ENCODE results near the gene SLC7A1. TPM values are rescaled to one million over a fixed set of nuclear protein-coding genes. Genes with fewer than 3 reads are reported as not detected.

SLC7A1 gene
- total and polyA plus RNA-seq, 2 experiments from 2014 or later = 23.0 to 74.7 TPM

GRCh38 chr13:29567411-29567810 is 28.1 kb downstream of the SLC7A1 start:
- Mint-ChIP-seq H3K27me3 (ENCODE audit: insufficient read depth, low read depth, poor library complexity) (peaks cover 17% of the 10 kb centered on the region), H3K27ac (no peak overlapping the region), H3K4me1 (peaks cover 90% of the 10 kb centered on the region), H3K4me3 (no peak overlapping the region), H3K9me3 (no peaks in the 10 kb centered on the region), H3K36me3 (ENCODE audit: low read depth) (peaks cover 3% of the 10 kb centered on the region; the same call in 1 of the 3 replicates)
- no peaks in the 10 kb centered on the region for H3F3A ChIP-seq (replicated peaks; ENCODE audit: low read depth)
- ATAC-seq = no peak
- H3K9me2 ChIP-seq (ENCODE audit: insufficient read depth) = no peaks in the 10 kb centered on the region
- no peak overlapping the region for H3K27ac ChIP-seq (ENCODE audit: low read depth)
- peaks cover 98% of the 10 kb centered on the region for H4K20me1 ChIP-seq (replicated peaks; ENCODE audit: insufficient read depth)
- no peaks in the 10 kb centered on the region for H3K27me3 ChIP-seq (ENCODE audit: insufficient read depth)
- no peak overlapping the region for H2AFZ ChIP-seq
- 0 out of 2 replicates have a peak overlapping the region, but pooled peaks have one; percentile 45 for H3K4me2 ChIP-seq
- peaks cover 100% of the 10 kb centered on the region for H3K79me2 ChIP-seq (replicated peaks; ENCODE audit: insufficient read depth)
- H3K36me3 ChIP-seq (ENCODE audit: insufficient read depth) = no peaks in the 10 kb centered on the region
- H3K4me1 ChIP-seq (ENCODE audit: insufficient read depth) = peaks cover 89% of the 10 kb centered on the region
- H3K4me3 ChIP-seq = no peak overlapping the region
- no peak for DNase-seq (ENCODE audit: low spot score)
- TF ChIP-seq JUNB (IDR thresholded peaks at IDR 0.05; ENCODE audit: unreplicated experiment) (no peak), NANOG (IDR thresholded peaks at IDR 0.05; ENCODE audit: borderline replicate concordance) (no peak), ZNF114 (CRISPR knock-in tag; IDR thresholded peaks at IDR 0.05) (no peak), POLR2AphosphoS5 (IDR thresholded peaks at IDR 0.05; ENCODE audit: low read depth) (no peak), ZNF331 (CRISPR knock-in tag; IDR thresholded peaks at IDR 0.05; ENCODE audit: low read depth) (no peak)
- TF ChIP-seq, protein P1, sequence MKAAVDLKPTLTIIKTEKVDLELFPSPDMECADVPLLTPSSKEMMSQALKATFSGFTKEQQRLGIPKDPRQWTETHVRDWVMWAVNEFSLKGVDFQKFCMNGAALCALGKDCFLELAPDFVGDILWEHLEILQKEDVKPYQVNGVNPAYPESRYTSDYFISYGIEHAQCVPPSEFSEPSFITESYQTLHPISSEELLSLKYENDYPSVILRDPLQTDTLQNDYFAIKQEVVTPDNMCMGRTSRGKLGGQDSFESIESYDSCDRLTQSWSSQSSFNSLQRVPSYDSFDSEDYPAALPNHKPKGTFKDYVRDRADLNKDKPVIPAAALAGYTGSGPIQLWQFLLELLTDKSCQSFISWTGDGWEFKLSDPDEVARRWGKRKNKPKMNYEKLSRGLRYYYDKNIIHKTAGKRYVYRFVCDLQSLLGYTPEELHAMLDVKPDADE (IDR thresholded peaks at IDR 0.05) = no peak
- TF ChIP-seq, protein P2, sequence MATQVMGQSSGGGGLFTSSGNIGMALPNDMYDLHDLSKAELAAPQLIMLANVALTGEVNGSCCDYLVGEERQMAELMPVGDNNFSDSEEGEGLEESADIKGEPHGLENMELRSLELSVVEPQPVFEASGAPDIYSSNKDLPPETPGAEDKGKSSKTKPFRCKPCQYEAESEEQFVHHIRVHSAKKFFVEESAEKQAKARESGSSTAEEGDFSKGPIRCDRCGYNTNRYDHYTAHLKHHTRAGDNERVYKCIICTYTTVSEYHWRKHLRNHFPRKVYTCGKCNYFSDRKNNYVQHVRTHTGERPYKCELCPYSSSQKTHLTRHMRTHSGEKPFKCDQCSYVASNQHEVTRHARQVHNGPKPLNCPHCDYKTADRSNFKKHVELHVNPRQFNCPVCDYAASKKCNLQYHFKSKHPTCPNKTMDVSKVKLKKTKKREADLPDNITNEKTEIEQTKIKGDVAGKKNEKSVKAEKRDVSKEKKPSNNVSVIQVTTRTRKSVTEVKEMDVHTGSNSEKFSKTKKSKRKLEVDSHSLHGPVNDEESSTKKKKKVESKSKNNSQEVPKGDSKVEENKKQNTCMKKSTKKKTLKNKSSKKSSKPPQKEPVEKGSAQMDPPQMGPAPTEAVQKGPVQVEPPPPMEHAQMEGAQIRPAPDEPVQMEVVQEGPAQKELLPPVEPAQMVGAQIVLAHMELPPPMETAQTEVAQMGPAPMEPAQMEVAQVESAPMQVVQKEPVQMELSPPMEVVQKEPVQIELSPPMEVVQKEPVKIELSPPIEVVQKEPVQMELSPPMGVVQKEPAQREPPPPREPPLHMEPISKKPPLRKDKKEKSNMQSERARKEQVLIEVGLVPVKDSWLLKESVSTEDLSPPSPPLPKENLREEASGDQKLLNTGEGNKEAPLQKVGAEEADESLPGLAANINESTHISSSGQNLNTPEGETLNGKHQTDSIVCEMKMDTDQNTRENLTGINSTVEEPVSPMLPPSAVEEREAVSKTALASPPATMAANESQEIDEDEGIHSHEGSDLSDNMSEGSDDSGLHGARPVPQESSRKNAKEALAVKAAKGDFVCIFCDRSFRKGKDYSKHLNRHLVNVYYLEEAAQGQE (IDR thresholded peaks at IDR 0.05; ENCODE audit: unreplicated experiment) = no peak
- TF ChIP-seq, protein P3, sequence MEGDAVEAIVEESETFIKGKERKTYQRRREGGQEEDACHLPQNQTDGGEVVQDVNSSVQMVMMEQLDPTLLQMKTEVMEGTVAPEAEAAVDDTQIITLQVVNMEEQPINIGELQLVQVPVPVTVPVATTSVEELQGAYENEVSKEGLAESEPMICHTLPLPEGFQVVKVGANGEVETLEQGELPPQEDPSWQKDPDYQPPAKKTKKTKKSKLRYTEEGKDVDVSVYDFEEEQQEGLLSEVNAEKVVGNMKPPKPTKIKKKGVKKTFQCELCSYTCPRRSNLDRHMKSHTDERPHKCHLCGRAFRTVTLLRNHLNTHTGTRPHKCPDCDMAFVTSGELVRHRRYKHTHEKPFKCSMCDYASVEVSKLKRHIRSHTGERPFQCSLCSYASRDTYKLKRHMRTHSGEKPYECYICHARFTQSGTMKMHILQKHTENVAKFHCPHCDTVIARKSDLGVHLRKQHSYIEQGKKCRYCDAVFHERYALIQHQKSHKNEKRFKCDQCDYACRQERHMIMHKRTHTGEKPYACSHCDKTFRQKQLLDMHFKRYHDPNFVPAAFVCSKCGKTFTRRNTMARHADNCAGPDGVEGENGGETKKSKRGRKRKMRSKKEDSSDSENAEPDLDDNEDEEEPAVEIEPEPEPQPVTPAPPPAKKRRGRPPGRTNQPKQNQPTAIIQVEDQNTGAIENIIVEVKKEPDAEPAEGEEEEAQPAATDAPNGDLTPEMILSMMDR (conservative IDR thresholded peaks at IDR 0.05; ENCODE audit: low read depth in 2 of 2) = no peak

GRCh38 chr13:29566206-29566605 is 29.3 kb downstream of the SLC7A1 start:
- Mint-ChIP-seq H3K27ac (no peak overlapping the region), H3K9me3 (no peaks in the 10 kb centered on the region), H3K27me3 (ENCODE audit: insufficient read depth, low read depth, poor library complexity) (peaks cover 17% of the 10 kb centered on the region), H3K36me3 (ENCODE audit: low read depth) (peaks cover 3% of the 10 kb centered on the region; the same call in 1 of the 3 replicates), H3K4me1 (peaks cover 90% of the 10 kb centered on the region), H3K4me3 (no peak overlapping the region)
- ATAC-seq = no peak
- Histone ChIP-seq H3K4me2 (no peak overlapping the region), H3F3A (replicated peaks; ENCODE audit: low read depth) (no peaks in the 10 kb centered on the region), H3K9me2 (ENCODE audit: insufficient read depth) (no peaks in the 10 kb centered on the region), H3K4me3 (no peak overlapping the region), H3K4me1 (ENCODE audit: insufficient read depth) (peaks cover 89% of the 10 kb centered on the region), H3K27me3 (ENCODE audit: insufficient read depth) (no peaks in the 10 kb centered on the region), H4K20me1 (replicated peaks; ENCODE audit: insufficient read depth) (peaks cover 90% of the 10 kb centered on the region), H2AFZ (no peak overlapping the region), H3K36me3 (ENCODE audit: insufficient read depth) (no peaks in the 10 kb centered on the region), H3K79me2 (replicated peaks; ENCODE audit: insufficient read depth) (peaks cover 100% of the 10 kb centered on the region), H3K27ac (ENCODE audit: low read depth) (no peak overlapping the region)
- TF ChIP-seq, protein P3 (conservative IDR thresholded peaks at IDR 0.05; ENCODE audit: low read depth in 2 of 2) = no peak
- TF ChIP-seq JUNB (IDR thresholded peaks at IDR 0.05; ENCODE audit: unreplicated experiment) = no peak
- TF ChIP-seq, protein P2 (IDR thresholded peaks at IDR 0.05; ENCODE audit: unreplicated experiment) = no peak
- no peak for TF ChIP-seq NANOG (IDR thresholded peaks at IDR 0.05; ENCODE audit: borderline replicate concordance)
- TF ChIP-seq STAT1 (IDR thresholded peaks at IDR 0.05; ENCODE audit: unreplicated experiment) = no peak
- TF ChIP-seq CREB1 (CRISPR knock-in tag; IDR thresholded peaks at IDR 0.05; ENCODE audit: low read depth) = no peak
- no peak for DNase-seq (ENCODE audit: low spot score)
